ENCODE measurements around the gene LDLRAD4. TPM values are rescaled to one million over a fixed set of nuclear protein-coding genes. Genes with fewer than 3 reads are reported as not detected.

LDLRAD4 gene
- total RNA-seq, 1 donor from 2014 or later = 34.1 TPM

DNA sequence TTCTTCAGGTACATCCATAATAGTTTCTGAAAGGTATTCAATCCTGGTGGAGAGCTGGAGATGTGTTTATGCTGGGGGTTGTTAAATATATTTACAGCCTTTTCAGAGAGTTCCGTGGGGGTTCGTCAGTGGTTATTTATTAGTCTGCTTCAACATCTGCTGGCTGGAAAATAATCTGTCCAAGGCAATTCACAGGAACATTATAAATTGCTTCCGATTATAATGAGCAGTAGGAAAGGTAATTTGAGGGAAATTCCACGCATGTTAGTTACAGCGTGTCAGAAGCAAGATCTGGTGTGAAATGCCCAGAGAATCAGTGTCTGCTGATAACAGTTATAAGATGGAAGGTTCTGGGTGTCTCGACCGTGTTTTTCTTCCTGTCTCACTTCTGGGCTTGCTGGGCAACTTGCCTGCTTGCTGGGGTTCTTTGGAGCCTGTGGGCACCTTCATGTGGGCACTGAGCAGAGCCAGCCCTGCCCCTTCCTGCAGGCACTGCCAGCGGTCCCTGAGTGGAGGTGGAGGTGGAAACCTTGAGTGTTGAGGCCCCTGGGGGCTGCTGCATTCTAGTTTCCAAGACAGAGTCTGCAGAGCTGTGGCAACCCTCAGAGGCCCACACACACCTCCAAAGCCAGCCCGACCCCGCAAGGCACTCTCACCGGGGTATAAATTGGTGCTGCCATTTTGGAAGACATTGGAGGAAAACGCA, 322.1 kb downstream of the LDLRAD4 start:
- Mint-ChIP-seq H3K36me3 (ENCODE audit: low read depth, unreplicated experiment) (no peaks in the 10 kb centered on the region), H3K4me3 (ENCODE audit: unreplicated experiment) (no peak overlapping the region), H3K27ac (ENCODE audit: unreplicated experiment) (no peak overlapping the region), H3K27me3 (ENCODE audit: unreplicated experiment) (no peaks in the 10 kb centered on the region), H3K4me1 (ENCODE audit: unreplicated experiment) (peaks cover 25% of the 10 kb centered on the region), H3K9me3 (ENCODE audit: unreplicated experiment) (no peaks in the 10 kb centered on the region)
- TF ChIP-seq, protein P1, sequence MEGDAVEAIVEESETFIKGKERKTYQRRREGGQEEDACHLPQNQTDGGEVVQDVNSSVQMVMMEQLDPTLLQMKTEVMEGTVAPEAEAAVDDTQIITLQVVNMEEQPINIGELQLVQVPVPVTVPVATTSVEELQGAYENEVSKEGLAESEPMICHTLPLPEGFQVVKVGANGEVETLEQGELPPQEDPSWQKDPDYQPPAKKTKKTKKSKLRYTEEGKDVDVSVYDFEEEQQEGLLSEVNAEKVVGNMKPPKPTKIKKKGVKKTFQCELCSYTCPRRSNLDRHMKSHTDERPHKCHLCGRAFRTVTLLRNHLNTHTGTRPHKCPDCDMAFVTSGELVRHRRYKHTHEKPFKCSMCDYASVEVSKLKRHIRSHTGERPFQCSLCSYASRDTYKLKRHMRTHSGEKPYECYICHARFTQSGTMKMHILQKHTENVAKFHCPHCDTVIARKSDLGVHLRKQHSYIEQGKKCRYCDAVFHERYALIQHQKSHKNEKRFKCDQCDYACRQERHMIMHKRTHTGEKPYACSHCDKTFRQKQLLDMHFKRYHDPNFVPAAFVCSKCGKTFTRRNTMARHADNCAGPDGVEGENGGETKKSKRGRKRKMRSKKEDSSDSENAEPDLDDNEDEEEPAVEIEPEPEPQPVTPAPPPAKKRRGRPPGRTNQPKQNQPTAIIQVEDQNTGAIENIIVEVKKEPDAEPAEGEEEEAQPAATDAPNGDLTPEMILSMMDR (IDR thresholded peaks at IDR 0.05; ENCODE audit: unreplicated experiment) = no peak
- DNase-seq (ENCODE audit: low spot score) = no peak

DNA sequence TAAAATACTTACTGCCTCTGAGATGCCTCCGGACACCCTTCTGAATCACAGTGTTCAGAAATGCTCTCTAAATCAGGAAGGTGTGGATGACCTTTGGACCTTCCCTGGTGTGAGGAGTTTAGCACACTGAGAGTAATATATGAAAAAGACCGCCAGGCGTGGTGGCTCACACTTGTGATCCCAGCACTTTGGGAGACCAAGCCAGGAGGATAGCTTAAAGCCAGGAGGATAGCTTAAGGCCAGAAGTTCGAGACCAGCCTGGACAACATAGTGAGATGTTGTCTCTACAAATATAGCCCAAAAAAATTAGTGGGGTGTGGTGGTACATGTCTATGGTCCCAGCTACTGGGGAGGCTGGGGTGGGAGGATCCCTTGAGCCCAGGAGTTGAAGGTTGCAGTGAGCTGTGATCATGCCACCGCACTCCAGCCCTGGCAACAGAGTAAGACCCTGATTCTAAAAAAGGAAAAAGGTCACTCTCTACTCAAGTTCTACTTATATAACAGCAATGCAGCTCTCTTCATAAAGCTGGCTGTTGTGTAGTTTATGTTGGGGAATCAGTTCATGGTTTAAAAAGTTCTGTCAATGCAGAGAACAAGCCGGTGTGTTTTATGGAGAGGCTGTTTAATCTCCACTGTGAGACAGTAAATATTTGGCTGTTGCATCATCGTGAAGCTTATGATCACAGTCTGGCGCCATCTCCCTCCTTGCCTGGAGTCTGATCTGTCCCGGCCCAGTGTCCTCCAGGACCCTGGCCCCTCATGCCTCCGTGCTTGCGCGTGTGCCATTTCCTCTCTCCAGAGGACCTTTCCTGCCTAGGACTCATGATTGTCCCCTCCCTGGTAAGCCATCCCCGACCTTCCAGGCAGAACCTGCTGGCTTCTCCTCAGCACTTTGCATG, 323.3 kb downstream of the LDLRAD4 start:
- DNase-seq (ENCODE audit: low spot score) = no peak
- no peak overlapping the region for H3K27ac Mint-ChIP-seq (ENCODE audit: unreplicated experiment)
- H3K9me3 Mint-ChIP-seq (ENCODE audit: unreplicated experiment) = no peaks in the 10 kb centered on the region
- no peak overlapping the region for H3K4me3 Mint-ChIP-seq (ENCODE audit: unreplicated experiment)
- no peaks in the 10 kb centered on the region for H3K36me3 Mint-ChIP-seq (ENCODE audit: low read depth, unreplicated experiment)
- H3K4me1 Mint-ChIP-seq (ENCODE audit: unreplicated experiment) = peaks cover 25% of the 10 kb centered on the region
- TF ChIP-seq, protein P1 (IDR thresholded peaks at IDR 0.05; ENCODE audit: unreplicated experiment) = no peak
- no peaks in the 10 kb centered on the region for H3K27me3 Mint-ChIP-seq (ENCODE audit: unreplicated experiment)

DNA sequence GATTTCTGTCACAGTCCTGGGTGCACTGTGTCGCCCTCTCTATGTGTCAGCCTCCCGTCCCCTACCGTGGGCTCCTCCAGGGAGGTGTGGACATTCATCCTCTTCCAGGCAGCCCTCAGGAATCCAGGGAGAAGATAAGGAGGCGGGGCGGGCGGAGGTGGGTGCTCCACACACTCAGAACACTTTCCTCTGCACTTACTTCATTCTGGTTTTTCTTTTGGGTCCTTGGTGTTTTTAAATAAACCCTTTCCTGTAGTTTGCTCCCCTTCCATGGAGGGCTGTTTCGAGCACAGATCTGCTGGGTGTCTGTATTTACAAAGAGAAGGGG, 323.9 kb downstream of the LDLRAD4 start:
- no peak for DNase-seq (ENCODE audit: low spot score)
- Mint-ChIP-seq H3K4me1 (ENCODE audit: unreplicated experiment) (peaks cover 25% of the 10 kb centered on the region), H3K4me3 (ENCODE audit: unreplicated experiment) (no peak overlapping the region), H3K27me3 (ENCODE audit: unreplicated experiment) (no peaks in the 10 kb centered on the region), H3K9me3 (ENCODE audit: unreplicated experiment) (no peaks in the 10 kb centered on the region), H3K36me3 (ENCODE audit: low read depth, unreplicated experiment) (peaks cover 2% of the 10 kb centered on the region), H3K27ac (ENCODE audit: unreplicated experiment) (no peak overlapping the region)
- TF ChIP-seq, protein P1 (IDR thresholded peaks at IDR 0.05; ENCODE audit: unreplicated experiment) = no peak

DNA sequence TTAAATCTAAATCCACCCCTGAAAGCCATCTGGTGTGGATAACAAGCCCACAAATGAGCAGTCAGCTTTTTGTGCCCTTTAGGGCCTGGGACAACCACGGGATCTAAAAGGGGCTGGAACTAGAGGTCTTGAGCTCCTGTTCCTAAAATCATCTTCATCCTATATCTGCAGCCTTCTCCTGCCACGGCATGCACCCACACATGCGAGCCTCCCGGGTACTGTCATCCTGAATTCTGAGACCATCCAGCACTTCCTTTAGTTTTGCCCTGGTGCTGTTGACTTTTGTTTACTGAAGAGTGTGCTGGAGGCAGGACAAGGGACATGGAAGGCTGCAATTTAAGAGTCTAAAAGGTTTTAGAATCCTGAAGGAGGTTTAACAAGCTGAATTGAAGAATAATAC, 324.6 kb downstream of the LDLRAD4 start:
- Mint-ChIP-seq H3K4me1 (ENCODE audit: unreplicated experiment) (peaks cover 25% of the 10 kb centered on the region), H3K27ac (ENCODE audit: unreplicated experiment) (no peak overlapping the region), H3K4me3 (ENCODE audit: unreplicated experiment) (no peak overlapping the region), H3K9me3 (ENCODE audit: unreplicated experiment) (no peaks in the 10 kb centered on the region), H3K36me3 (ENCODE audit: low read depth, unreplicated experiment) (peaks cover 3% of the 10 kb centered on the region), H3K27me3 (ENCODE audit: unreplicated experiment) (no peaks in the 10 kb centered on the region)
- DNase-seq (ENCODE audit: low spot score) = no peak
- TF ChIP-seq, protein P1 (IDR thresholded peaks at IDR 0.05; ENCODE audit: unreplicated experiment) = no peak
